ENCODE results near the gene PPP4R4. TPM values are rescaled to one million over a fixed set of nuclear protein-coding genes. Genes with fewer than 3 reads are reported as not detected.

Gene PPP4R4
- total RNA-seq, 1 experiment from 2014 or later = not detected

DNA sequence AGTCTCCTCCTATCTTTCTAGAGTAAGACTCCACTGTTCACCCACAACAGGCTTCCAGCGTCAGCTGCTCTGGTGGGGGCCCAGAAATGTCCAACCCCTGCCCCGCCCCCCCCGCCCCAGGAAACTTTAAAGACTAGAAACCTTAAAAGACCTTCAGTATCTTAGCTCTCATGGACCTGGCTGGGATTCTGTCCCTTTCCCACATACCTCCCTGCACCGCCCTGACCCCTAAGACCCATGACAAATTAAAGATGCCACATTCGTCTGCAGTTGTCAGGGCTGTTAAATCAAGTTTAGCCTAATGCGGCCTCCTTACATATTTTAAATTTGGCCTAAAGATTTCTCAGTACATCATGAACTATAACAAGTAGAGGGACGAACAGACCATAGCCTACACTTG, 129.0 kb downstream of the PPP4R4 start:
- no peaks in the 10 kb centered on the region for H3F3A ChIP-seq (ENCODE audit: insufficient read depth, low read depth)
- DNase-seq = no peak
- H3K36me3 ChIP-seq (ENCODE audit: low read depth) = no peaks in the 10 kb centered on the region
- no peak overlapping the region for H2AFZ ChIP-seq
- no peak for TF ChIP-seq EZH2 (IDR thresholded peaks at IDR 0.05; ENCODE audit: low read depth)
- TF ChIP-seq, protein P1, sequence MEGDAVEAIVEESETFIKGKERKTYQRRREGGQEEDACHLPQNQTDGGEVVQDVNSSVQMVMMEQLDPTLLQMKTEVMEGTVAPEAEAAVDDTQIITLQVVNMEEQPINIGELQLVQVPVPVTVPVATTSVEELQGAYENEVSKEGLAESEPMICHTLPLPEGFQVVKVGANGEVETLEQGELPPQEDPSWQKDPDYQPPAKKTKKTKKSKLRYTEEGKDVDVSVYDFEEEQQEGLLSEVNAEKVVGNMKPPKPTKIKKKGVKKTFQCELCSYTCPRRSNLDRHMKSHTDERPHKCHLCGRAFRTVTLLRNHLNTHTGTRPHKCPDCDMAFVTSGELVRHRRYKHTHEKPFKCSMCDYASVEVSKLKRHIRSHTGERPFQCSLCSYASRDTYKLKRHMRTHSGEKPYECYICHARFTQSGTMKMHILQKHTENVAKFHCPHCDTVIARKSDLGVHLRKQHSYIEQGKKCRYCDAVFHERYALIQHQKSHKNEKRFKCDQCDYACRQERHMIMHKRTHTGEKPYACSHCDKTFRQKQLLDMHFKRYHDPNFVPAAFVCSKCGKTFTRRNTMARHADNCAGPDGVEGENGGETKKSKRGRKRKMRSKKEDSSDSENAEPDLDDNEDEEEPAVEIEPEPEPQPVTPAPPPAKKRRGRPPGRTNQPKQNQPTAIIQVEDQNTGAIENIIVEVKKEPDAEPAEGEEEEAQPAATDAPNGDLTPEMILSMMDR (conservative IDR thresholded peaks at IDR 0.05) = no peak
- no peaks in the 10 kb centered on the region for H3K4me1 ChIP-seq (replicated peaks; ENCODE audit: insufficient read depth)
- H3K9me2 ChIP-seq (ENCODE audit: insufficient read depth) = no peaks in the 10 kb centered on the region
- no TSS peak for BruUV-seq (replicated peaks)
- H3K79me2 ChIP-seq (ENCODE audit: low read depth) = no peaks in the 10 kb centered on the region
- no peak overlapping the region for H3K27ac ChIP-seq
- intact Hi-C loops (cut with micrococcal nuclease; ENCODE audit: unreplicated experiment) = no loop called here
- ChIA-PET CTCF (no interaction called here), POLR2A (ENCODE audit: unreplicated experiment) (no interaction called here)
- H3K4me3 ChIP-seq = no peak overlapping the region
- H4K20me1 ChIP-seq (ENCODE audit: insufficient read depth) = no peaks in the 10 kb centered on the region
- H3K4me2 ChIP-seq = no peak overlapping the region
- no peaks in the 10 kb centered on the region for H3K9me3 ChIP-seq (ENCODE audit: insufficient read depth, low read depth)
- H3K27me3 ChIP-seq (ENCODE audit: insufficient read depth, low read depth) = no peaks in the 10 kb centered on the region; the same call in 1 of the 2 replicates

DNA sequence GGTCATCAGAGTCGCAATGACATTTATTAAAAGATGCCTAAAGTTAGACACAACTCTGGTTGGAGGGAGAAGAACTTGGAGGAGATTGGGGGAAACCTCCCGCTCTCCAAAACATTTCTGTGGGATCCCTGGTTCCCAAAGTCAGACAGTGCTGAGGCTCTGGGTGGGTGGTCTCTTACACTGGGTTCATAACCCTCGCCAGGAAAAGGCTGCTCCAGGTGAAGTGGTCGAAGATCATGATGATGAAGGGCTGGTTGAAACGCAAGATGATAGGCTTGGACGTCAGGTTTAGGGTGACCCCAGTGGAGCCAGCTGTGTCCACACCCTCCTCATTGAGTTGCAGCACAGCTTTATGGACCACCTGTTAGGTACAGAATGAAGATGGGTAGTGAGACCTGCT, 130.1 kb downstream of the PPP4R4 start:
- H3K27ac ChIP-seq = no peak overlapping the region
- no peaks in the 10 kb centered on the region for H3K9me3 ChIP-seq (ENCODE audit: insufficient read depth, low read depth)
- BruUV-seq (replicated peaks) = no TSS peak
- H3K36me3 ChIP-seq (ENCODE audit: low read depth) = no peaks in the 10 kb centered on the region
- H3K4me3 ChIP-seq = no peak overlapping the region
- ChIA-PET CTCF (no interaction called here), POLR2A (ENCODE audit: unreplicated experiment) (no interaction called here)
- H3K4me1 ChIP-seq (replicated peaks; ENCODE audit: insufficient read depth) = no peaks in the 10 kb centered on the region
- no peak overlapping the region for H3K4me2 ChIP-seq
- no peaks in the 10 kb centered on the region; the same call in 1 of the 2 replicates for H3K27me3 ChIP-seq (ENCODE audit: insufficient read depth, low read depth)
- no peaks in the 10 kb centered on the region for H3F3A ChIP-seq (ENCODE audit: insufficient read depth, low read depth)
- H3K9me2 ChIP-seq (ENCODE audit: insufficient read depth) = no peaks in the 10 kb centered on the region
- H4K20me1 ChIP-seq (ENCODE audit: insufficient read depth) = no peaks in the 10 kb centered on the region
- no peaks in the 10 kb centered on the region for H3K79me2 ChIP-seq (ENCODE audit: low read depth)
- no peak for TF ChIP-seq EZH2 (IDR thresholded peaks at IDR 0.05; ENCODE audit: low read depth)
- TF ChIP-seq, protein P1 (conservative IDR thresholded peaks at IDR 0.05) = no peak
- no peak overlapping the region for H2AFZ ChIP-seq
- DNase-seq = no peak
- intact Hi-C loops (cut with micrococcal nuclease; ENCODE audit: unreplicated experiment) = no loop called here

- no peaks in the 10 kb centered on the region for H3K79me2 ChIP-seq (ENCODE audit: low read depth)
- H3K9me2 ChIP-seq (ENCODE audit: insufficient read depth) = no peaks in the 10 kb centered on the region
- H3F3A ChIP-seq (ENCODE audit: insufficient read depth, low read depth) = no peaks in the 10 kb centered on the region
- H3K27ac ChIP-seq = no peak overlapping the region
- ChIA-PET POLR2A (ENCODE audit: unreplicated experiment) (no interaction called here), CTCF (no interaction called here)
- no peaks in the 10 kb centered on the region for H3K4me1 ChIP-seq (replicated peaks; ENCODE audit: insufficient read depth)
- intact Hi-C loops (cut with micrococcal nuclease; ENCODE audit: unreplicated experiment) = no loop called here
- no peak overlapping the region for H2AFZ ChIP-seq
- no peak for DNase-seq
- no peak overlapping the region for H3K4me3 ChIP-seq
- H3K9me3 ChIP-seq (ENCODE audit: insufficient read depth, low read depth) = no peaks in the 10 kb centered on the region
- TF ChIP-seq, protein P1 (conservative IDR thresholded peaks at IDR 0.05) = no peak
- no peak for TF ChIP-seq EZH2 (IDR thresholded peaks at IDR 0.05; ENCODE audit: low read depth)
- no TSS peak for BruUV-seq (replicated peaks)
- H3K36me3 ChIP-seq (ENCODE audit: low read depth) = no peaks in the 10 kb centered on the region
- H4K20me1 ChIP-seq (ENCODE audit: insufficient read depth) = no peaks in the 10 kb centered on the region
- H3K4me2 ChIP-seq = no peak overlapping the region
- no peaks in the 10 kb centered on the region; the same call in 1 of the 2 replicates for H3K27me3 ChIP-seq (ENCODE audit: insufficient read depth, low read depth)
Measured at GRCh38 chr14:94305620-94306019, 131.5 kb downstream of the PPP4R4 start.

Measured in PC-9 (cell line).